CD4-positive, alpha-beta T cell treated with Interleukin-17A for 4 hours (primary cell): ENCODE results near the gene KLF5.
"Not testable (repeated sequence)": the region's sequence is repeated elsewhere in the genome, so short reads cannot be mapped to it uniquely, and the experiment has no call there.

Source experiments
- DNase-seq: peaks from one replicate; pipeline ENCODE4 v3.0.0-alpha.2; 2020; ENCODE audit warnings: mixed read lengths

KLF5 gene

GRCh38 chr13:73090116-73090822 lies 31.5 kb downstream of the KLF5 start:
- peak; percentile 10 for DNase-seq

- no peak for DNase-seq
Measured at GRCh38 chr13:73090823-73091187, 32.0 kb downstream of the KLF5 start.

- no peak for DNase-seq
Measured at GRCh38 chr13:73092829-73093228, 34.0 kb downstream of the KLF5 start.

- DNase-seq, result no peak
Measured at GRCh38 chr13:73096173-73096572, 37.4 kb downstream of the KLF5 start.

GRCh38 chr13:73096638-73097037 lies 37.8 kb downstream of the KLF5 start:
- no peak for DNase-seq

GRCh38 chr13:73100781-73101180 lies 42.0 kb downstream of the KLF5 start:
- DNase-seq, result not testable (repeated sequence)

- no peak for DNase-seq
Measured at GRCh38 chr13:73101351-73102007, 42.7 kb downstream of the KLF5 start.

- no peak for DNase-seq
Measured at GRCh38 chr13:73103238-73103637, 44.4 kb downstream of the KLF5 start.

GRCh38 chr13:73106513-73107178 lies 47.8 kb downstream of the KLF5 start:
- DNase-seq, result no peak

GRCh38 chr13:73107481-73107880 lies 48.7 kb downstream of the KLF5 start:
- no peak for DNase-seq

- DNase-seq, result no peak
Measured at GRCh38 chr13:73107970-73108369, 49.2 kb downstream of the KLF5 start.

- DNase-seq, result no peak
Measured at GRCh38 chr13:73109288-73109899, 50.6 kb downstream of the KLF5 start.

- DNase-seq, result no peak
Measured at GRCh38 chr13:73109969-73110368, 51.2 kb downstream of the KLF5 start.

- DNase-seq, result no peak
Measured at GRCh38 chr13:73110814-73111213, 52.0 kb downstream of the KLF5 start.

- no peak for DNase-seq
Measured at GRCh38 chr13:73111331-73111730, 52.5 kb downstream of the KLF5 start.

GRCh38 chr13:73119612-73120011 lies 60.8 kb downstream of the KLF5 start:
- DNase-seq, result no peak
